K562 (cell line): ENCODE measurements around the gene FAM193A. TPM values are rescaled to one million over a fixed set of nuclear protein-coding genes. Genes with fewer than 3 reads are reported as not detected.

Source experiments
- ATAC-seq: fragments of 200-7000 bp; cut with Tn5 transposase; 3 replicates; pipeline ENCODE4 v1.9.1; 2020; ENCODE audit warnings: moderate library complexity
- BruUV-seq: library from RNA; stranded (reverse); fragments of 400-500 nt; replicated peaks from 2 replicates; lab custom pipeline; 2021; lab: Mats Ljungman, UMichigan
- CTCF ChIA-PET: fragments of 300-600 bp; formaldehyde crosslinking; extraction: SDS; loops from one replicate; lab custom pipeline; 2021; ENCODE audit warnings: low intra/inter-chr PET ratio; lab: Yijun Ruan, JAX
- POLR2A ChIA-PET: fragments of 300-600, 350-650 bp; sonication (Branson Sonifier 250); formaldehyde crosslinking; extraction: SDS; loops from one replicate; lab custom pipeline; 2021; ENCODE audit warnings: antibody characterized with exemption, inconsistent platforms; lab: Yijun Ruan, JAX
- DNase-seq, 4 experiments: peaks; one replicate each; pipeline versions ENCODE4 v3.0.0 to v3.0.0-alpha.2; 2011 to 2018; ENCODE audit warnings: low spot score in 3 of 4, mixed read lengths in 3 of 4; ENCODE audit errors: extremely low read depth in 1 of 4
- FAIRE-seq: peaks from 2 replicates; lab custom pipeline; 2011; peaks lifted over from hg19 to GRCh38; lab: Jason Lieb, UNC
- H2AFZ ChIP-seq: 2 replicates; pipeline ENCODE4 v1.6.0; 2011; ENCODE audit warnings: low read depth, low read length, control low read depth, inconsistent platforms
- H3K27ac ChIP-seq: fragments of 200-600 bp; 3 replicates; pipeline ENCODE4 v1.8.0; 2011; ENCODE audit warnings: low read depth, mild to moderate bottlenecking, control low read depth, inconsistent platforms, low read length, moderate library complexity, mixed read lengths; ENCODE audit errors: extremely low read depth
- H3K27me3 ChIP-seq, 2 experiments: fragments of 300-600 bp in 1 of 2; 2 replicates in 1 of 2; 3 replicates in 1 of 2; pipeline versions ENCODE4 v1.6.0 to v1.8.0; 2011; ENCODE audit warnings: inconsistent platforms in 2 of 2, low read length in 2 of 2, mild to moderate bottlenecking in 1 of 2, mixed read lengths in 1 of 2, moderate library complexity in 1 of 2; ENCODE audit not compliant: control insufficient read depth in 2 of 2, insufficient read depth in 2 of 2
- H3K36me3 ChIP-seq: fragments of 300-600 bp; 3 replicates; pipeline ENCODE4 v1.8.0; 2011; ENCODE audit warnings: mild to moderate bottlenecking, low read length, inconsistent platforms; ENCODE audit not compliant: control insufficient read depth, insufficient read depth
- H3K4me1 ChIP-seq, 2 experiments: fragments of 200-600 bp in 1 of 2; replicated peaks in 1 of 2; 2 replicates in 1 of 2; 3 replicates in 1 of 2; pipeline versions ENCODE4 v1.5.1 to v1.8.0; 2011; ENCODE audit warnings: inconsistent platforms in 2 of 2, low read length in 2 of 2, mild to moderate bottlenecking in 1 of 2, mixed read lengths in 1 of 2, moderate library complexity in 1 of 2; ENCODE audit not compliant: control insufficient read depth in 2 of 2, insufficient read depth in 2 of 2
- H3K4me2 ChIP-seq: 2 replicates; pipeline ENCODE4 v1.6.1; 2011; ENCODE audit warnings: low read length, control low read depth, inconsistent platforms, mixed read lengths; ENCODE audit not compliant: insufficient read depth
- H3K4me3 ChIP-seq: fragments of 200-600 bp; sonication (generic), shearing (Covaris generic); 2 replicates; pipeline ENCODE4 v1.5.1; 2016; ENCODE audit warnings: control low read depth, inconsistent platforms
- H3K79me2 ChIP-seq: fragments of 200-600 bp; 3 replicates; pipeline ENCODE4 v1.8.0; 2011; ENCODE audit warnings: low read length, inconsistent platforms; ENCODE audit not compliant: control insufficient read depth, insufficient read depth
- H3K9ac ChIP-seq, 2 experiments: 2 replicates each; pipeline versions ENCODE4 v1.6.0 to v1.6.1; 2011; ENCODE audit warnings: low read depth in 2 of 2, low read length in 2 of 2, control low read depth in 1 of 2, inconsistent platforms in 1 of 2, mild to moderate bottlenecking in 1 of 2, mixed read lengths in 1 of 2; ENCODE audit not compliant: insufficient read depth in 1 of 2
- H3K9me1 ChIP-seq: one replicate; pipeline ENCODE4 v1.6.0; 2011; ENCODE audit warnings: inconsistent platforms, mild to moderate bottlenecking, low read length, moderate library complexity; ENCODE audit not compliant: control insufficient read depth, insufficient read depth
- H3K9me3 ChIP-seq: replicated peaks from 2 replicates; pipeline ENCODE4 v1.5.1; 2011; ENCODE audit warnings: low read depth, low read length, inconsistent platforms; ENCODE audit not compliant: control insufficient read depth, insufficient read depth
- H4K20me1 ChIP-seq: replicated peaks from 2 replicates; pipeline ENCODE4 v1.6.1; 2011; ENCODE audit warnings: low read length, inconsistent platforms, mixed read lengths; ENCODE audit not compliant: control insufficient read depth, insufficient read depth
- CEBPZ ChIP-seq: fragments of 150-350 bp; IDR thresholded peaks from 2 replicates; pipeline ENCODE4 v1.6.1; 2014; ENCODE audit warnings: low read depth, mild to moderate bottlenecking, low read length, borderline replicate concordance
- IRF9 ChIP-seq: fragments of 450-650 bp; IDR thresholded peaks from 2 replicates; pipeline ENCODE4 v1.6.1; 2016; ENCODE audit warnings: missing biosample characterization, missing genetic modification characterization
- MEIS2 ChIP-seq: fragments of 450-650 bp; IDR thresholded peaks from 2 replicates; pipeline ENCODE4 v1.6.1; 2014; ENCODE audit warnings: mild to moderate bottlenecking; ENCODE audit not compliant: partially characterized antibody
- NR3C1 ChIP-seq: sonication (generic); formaldehyde crosslinking; IDR thresholded peaks from 2 replicates; pipeline ENCODE4 v1.8.1; 2022; ENCODE audit warnings: missing genetic modification reagents
- PBX2 ChIP-seq, 2 experiments: IDR thresholded peaks in 1 of 2; conservative IDR thresholded peaks in 1 of 2; 2 replicates each; pipeline ENCODE4 v1.6.1; 2016; ENCODE audit warnings: low read depth in 2 of 2, mild to moderate bottlenecking in 1 of 2, missing compliant biosample characterization in 1 of 2, missing genetic modification characterization in 1 of 2, moderate library complexity in 1 of 2
- RFX7 ChIP-seq: fragments of 250-450 bp; sonication (Bioruptor Pico); IDR thresholded peaks from 2 replicates; pipeline ENCODE4 v1.5.1; 2021; ENCODE audit warnings: mild to moderate bottlenecking
- SPI1 ChIP-seq: IDR thresholded peaks from 2 replicates; pipeline ENCODE4 v1.6.1; 2011; ENCODE audit warnings: low read depth, low read length, control low read depth, borderline replicate concordance
- ZNF174 ChIP-seq: fragments of 250-450 bp; sonication (Bioruptor Pico); IDR thresholded peaks from 2 replicates; pipeline ENCODE4 v1.4.0; 2020; ENCODE audit warnings: mild to moderate bottlenecking
- ZNF23 ChIP-seq: fragments of 250-450 bp; sonication (Bioruptor Pico); IDR thresholded peaks from 2 replicates; pipeline ENCODE4 v1.4.0; 2020; ENCODE audit warnings: mild to moderate bottlenecking
- WGBS: fragments of 100-300 bp; shearing (Covaris generic); methylation state at CpG from one replicate; pipeline ENCODE4 v1.1.6; 2016; ENCODE audit warnings: low coverage, mixed read lengths; ENCODE audit not compliant: insufficient coverage; ENCODE audit errors: missing lambda C conversion rate; 5-methylcytosine and 5-hydroxymethylcytosine counted together
- in situ Hi-C: fragments of 300-500 bp; cut with MboI; formaldehyde crosslinking; loops from 4 replicates; pipeline ENCODE4 v1.15.0; 2018; ENCODE audit warnings: inconsistent platforms, mixed read lengths
- intact Hi-C: fragments of 100-400 bp; cut with micrococcal nuclease; formaldehyde crosslinking; loops from 2 replicates; pipeline ENCODE4 v1.14.2; 2022
- polyA plus RNA-seq, 8 experiments: library from polyadenylated mRNA; depleted of rRNA in 4 of 8; stranded (reverse) in 5 of 8; unstranded in 3 of 8; fragments of >200 nt; fragmentation: Nextera tagmentation in 2 of 8; fragmentation: Illumina TruSeq in 1 of 8; extraction: Ambion mirVana in 2 of 8; extraction: Trizol in 1 of 8; gene quantifications; 2 replicates each; pipeline versions ENCODE4 v1.2.1 to v1.2.3, GENCODE V29; 2011 to 2014; ENCODE audit warnings: inconsistent platforms in 1 of 8, missing spikeins in 1 of 8
- total RNA-seq, 7 experiments: library from RNA; depleted of rRNA in 6 of 7; stranded (reverse); fragments of >200 nt in 6 of 7; fragmentation: Illumina TruSeq in 2 of 7; extraction: Trizol in 2 of 7; gene quantifications; 2 replicates each; pipeline versions ENCODE4 v1.2.1 to v1.2.3, GENCODE V29; 2011 to 2021; ENCODE audit warnings: low replicate concordance in 1 of 7

Gene FAM193A
- total and polyA plus RNA-seq, 9 of the 15 experiments (the other 6 are each of a cell fraction or from before 2014, with no cell fraction given), result 0.46 to 24.6 (median 9.6) TPM

- WGBS, result 62% methylated on average over 6 of the region's 6 CpGs
- H4K20me1 ChIP-seq, result no peaks in the 10 kb centered on the region
- peak; percentile 50; the same call in 2 of the 3 replicates for ATAC-seq
- ChIA-PET POLR2A (no interaction called here), CTCF (no interaction called here)
- no peak overlapping the region for H3K27ac ChIP-seq
- DNase-seq, result no peak
- H3K27me3 ChIP-seq, result no peaks in the 10 kb centered on the region
- FAIRE-seq, result no peak
- no peak overlapping the region for H3K4me3 ChIP-seq
- in situ Hi-C loops (no loop called here), intact Hi-C loops (no loop called here)
- H3K79me2 ChIP-seq, result no peaks in the 10 kb centered on the region
- H3K4me1 ChIP-seq, result peaks cover 0 to 3% of the 10 kb centered on the region in 2 experiments; a peak in 1 of 5 replicates
- H2AFZ ChIP-seq, result no peak overlapping the region
- TF ChIP-seq SPI1 (no peak), IRF9 (tag) (no peak), RFX7 (no peak), NR3C1 (CRISPR knock-in tag) (no peak), MEIS2 (peak; percentile 85), PBX2 (CRISPR knock-in tag; IDR thresholded peaks at IDR 0.05; ENCODE audit: low read depth) (no peak), PBX2 (tag; conservative IDR thresholded peaks at IDR 0.05; ENCODE audit: low read depth) (peak; percentile 80), ZNF23 (CRISPR knock-in tag) (no peak), CEBPZ (no peak), ZNF174 (no peak)
- no peaks in the 10 kb centered on the region for H3K9me1 ChIP-seq
- H3K9ac ChIP-seq, result no peak overlapping the region
- H3K36me3 ChIP-seq, result peaks cover 94% of the 10 kb centered on the region; the same call in 2 of the 3 replicates
- no peaks in the 10 kb centered on the region for H3K9me3 ChIP-seq
- no TSS peak for BruUV-seq
- H3K4me2 ChIP-seq, result no peak overlapping the region
Measured at GRCh38 chr4:2689114-2689513, 152.7 kb downstream of the FAM193A start.
